ENCODE measurements around the gene DCP2. TPM values are rescaled to one million over a fixed set of nuclear protein-coding genes. Genes with fewer than 3 reads are reported as not detected.

The DCP2 gene
- total and polyA plus RNA-seq, 2 experiments from 2014 or later = 17.6 to 23.9 TPM

DNA sequence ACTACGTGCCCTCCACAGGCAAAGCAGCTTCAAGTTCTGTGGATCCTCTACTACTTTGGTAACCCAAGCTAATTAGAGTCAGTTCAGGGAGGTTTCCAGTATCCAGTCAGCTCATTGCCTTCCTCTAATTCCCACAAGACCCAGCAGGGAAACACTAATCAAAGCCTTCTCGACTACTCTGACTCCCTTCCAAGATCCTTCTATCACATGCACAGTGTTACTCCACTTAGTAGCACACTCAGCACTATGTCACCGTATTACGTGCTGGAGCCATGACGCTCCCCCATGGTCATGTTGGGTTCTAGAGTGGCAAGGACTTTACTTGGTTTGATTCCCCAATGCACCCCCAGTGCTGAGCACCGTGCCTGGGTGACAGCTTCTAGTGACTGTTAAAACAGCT lies 53.0 kb downstream of the DCP2 start:
- TF ChIP-seq, protein P1, sequence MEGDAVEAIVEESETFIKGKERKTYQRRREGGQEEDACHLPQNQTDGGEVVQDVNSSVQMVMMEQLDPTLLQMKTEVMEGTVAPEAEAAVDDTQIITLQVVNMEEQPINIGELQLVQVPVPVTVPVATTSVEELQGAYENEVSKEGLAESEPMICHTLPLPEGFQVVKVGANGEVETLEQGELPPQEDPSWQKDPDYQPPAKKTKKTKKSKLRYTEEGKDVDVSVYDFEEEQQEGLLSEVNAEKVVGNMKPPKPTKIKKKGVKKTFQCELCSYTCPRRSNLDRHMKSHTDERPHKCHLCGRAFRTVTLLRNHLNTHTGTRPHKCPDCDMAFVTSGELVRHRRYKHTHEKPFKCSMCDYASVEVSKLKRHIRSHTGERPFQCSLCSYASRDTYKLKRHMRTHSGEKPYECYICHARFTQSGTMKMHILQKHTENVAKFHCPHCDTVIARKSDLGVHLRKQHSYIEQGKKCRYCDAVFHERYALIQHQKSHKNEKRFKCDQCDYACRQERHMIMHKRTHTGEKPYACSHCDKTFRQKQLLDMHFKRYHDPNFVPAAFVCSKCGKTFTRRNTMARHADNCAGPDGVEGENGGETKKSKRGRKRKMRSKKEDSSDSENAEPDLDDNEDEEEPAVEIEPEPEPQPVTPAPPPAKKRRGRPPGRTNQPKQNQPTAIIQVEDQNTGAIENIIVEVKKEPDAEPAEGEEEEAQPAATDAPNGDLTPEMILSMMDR (IDR thresholded peaks at IDR 0.05; ENCODE audit: low read depth, low read length) = no peak
- no peak overlapping the region for H3K27ac ChIP-seq
- H3K4me3 ChIP-seq = no peak overlapping the region
- no peaks in the 10 kb centered on the region for H3K9me3 ChIP-seq (ENCODE audit: low read depth)
- no peaks in the 10 kb centered on the region for H3K27me3 ChIP-seq
- H3K4me1 ChIP-seq (ENCODE audit: low read depth) = peaks cover 4% of the 10 kb centered on the region
- peaks cover 36% of the 10 kb centered on the region for H3K36me3 ChIP-seq
- DNase-seq (ENCODE audit: low read depth in 1 of 2, low spot score in 1 of 2) = peak in 1 of 2 donors; percentile 64

DNA sequence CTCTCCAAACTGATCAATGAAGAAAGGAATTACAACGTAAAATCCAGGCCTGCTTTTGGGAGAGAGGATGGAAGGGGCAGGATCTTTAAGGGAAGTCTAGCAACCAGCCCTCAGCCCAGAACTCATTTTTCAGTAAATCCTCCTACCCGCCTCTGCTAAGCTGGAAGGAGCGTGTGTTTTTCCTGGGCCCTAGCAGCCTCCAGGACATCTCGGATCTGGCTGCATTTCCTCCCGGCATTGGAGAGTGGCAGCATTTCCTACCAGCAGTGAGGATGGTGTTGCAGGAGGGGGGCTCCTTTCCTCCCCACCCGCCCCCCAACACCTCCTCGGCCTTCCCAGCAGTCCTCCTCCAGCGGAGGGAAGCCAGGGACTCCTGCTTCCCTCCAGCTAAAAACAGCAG lies 54.5 kb downstream of the DCP2 start:
- Histone ChIP-seq H3K4me3 (no peak overlapping the region), H3K27me3 (no peaks in the 10 kb centered on the region), H3K27ac (peak overlapping the region; percentile 29), H3K4me1 (ENCODE audit: low read depth) (no peaks in the 10 kb centered on the region), H3K36me3 (peaks cover 31% of the 10 kb centered on the region), H3K9me3 (ENCODE audit: low read depth) (no peaks in the 10 kb centered on the region)
- TF ChIP-seq, protein P1 (IDR thresholded peaks at IDR 0.05; ENCODE audit: low read depth, low read length) = no peak
- no peak for DNase-seq (ENCODE audit: low read depth in 1 of 2, low spot score in 1 of 2)

DNA sequence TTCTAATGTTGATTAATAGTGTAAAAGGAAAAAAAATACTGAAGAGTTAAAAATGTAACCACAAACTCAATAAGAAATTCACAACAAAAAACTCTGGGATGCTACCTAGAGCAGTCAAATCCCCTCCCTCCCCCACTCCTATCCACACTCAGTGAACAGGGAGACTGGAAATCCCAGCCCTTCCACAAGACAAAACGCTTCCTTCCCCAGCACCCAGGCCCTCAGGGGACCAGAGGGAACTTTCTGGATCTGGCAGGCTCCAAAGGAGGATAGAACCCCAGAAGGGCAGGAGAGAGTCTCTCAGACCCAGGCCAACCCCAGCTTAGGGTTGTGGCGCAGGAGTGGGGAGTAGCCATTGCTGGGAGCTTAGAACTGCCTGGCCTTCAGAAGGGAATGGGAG lies 55.0 kb downstream of the DCP2 start:
- Histone ChIP-seq H3K27ac (no peak overlapping the region), H3K27me3 (no peaks in the 10 kb centered on the region), H3K36me3 (peaks cover 30% of the 10 kb centered on the region), H3K4me1 (ENCODE audit: low read depth) (no peaks in the 10 kb centered on the region), H3K4me3 (no peak overlapping the region), H3K9me3 (ENCODE audit: low read depth) (no peaks in the 10 kb centered on the region)
- TF ChIP-seq, protein P1 (IDR thresholded peaks at IDR 0.05; ENCODE audit: low read depth, low read length) = no peak
- no peak for DNase-seq (ENCODE audit: low read depth in 1 of 2, low spot score in 1 of 2)

GRCh38 chr5:113034182-113034773 lies 57.7 kb downstream of the DCP2 start:
- H3K36me3 ChIP-seq = peaks cover 17% of the 10 kb centered on the region
- peak in 1 of 2 donors; percentile 90 for DNase-seq (ENCODE audit: low read depth in 1 of 2, low spot score in 1 of 2)
- H3K9me3 ChIP-seq (ENCODE audit: low read depth) = no peaks in the 10 kb centered on the region
- H3K27me3 ChIP-seq = no peaks in the 10 kb centered on the region
- TF ChIP-seq, protein P1 (IDR thresholded peaks at IDR 0.05; ENCODE audit: low read depth, low read length) = no peak
- H3K4me3 ChIP-seq = no peak overlapping the region
- H3K4me1 ChIP-seq (ENCODE audit: low read depth) = no peaks in the 10 kb centered on the region
- no peak overlapping the region for H3K27ac ChIP-seq

- H3K36me3 ChIP-seq = peaks cover 14% of the 10 kb centered on the region
- H3K4me3 ChIP-seq = no peak overlapping the region
- no peaks in the 10 kb centered on the region for H3K4me1 ChIP-seq (ENCODE audit: low read depth)
- no peaks in the 10 kb centered on the region for H3K9me3 ChIP-seq (ENCODE audit: low read depth)
- H3K27ac ChIP-seq = no peak overlapping the region
- no peaks in the 10 kb centered on the region for H3K27me3 ChIP-seq
- TF ChIP-seq, protein P1 (IDR thresholded peaks at IDR 0.05; ENCODE audit: low read depth, low read length) = no peak
- DNase-seq (ENCODE audit: low read depth in 1 of 2, low spot score in 1 of 2) = no peak
Observed at GRCh38 chr5:113035096-113035495, 58.5 kb downstream of the DCP2 start.

All from cardiac muscle cell (in vitro differentiated cells and primary cell).